HG03159 (cell line): ENCODE data around the gene IL15.
"Not testable (repeated sequence)": the region's sequence is repeated elsewhere in the genome, so short reads cannot be mapped to it uniquely, and the experiment has no call there.

Experiments used
- ATAC-seq: cut with Tn5 transposase; IDR thresholded peaks from one replicate; pipeline ENCODE4 v1.9.1; 2021; ENCODE audit warnings: mild to moderate bottlenecking, moderate library complexity; ENCODE audit not compliant: unreplicated experiment

IL15 gene

DNA sequence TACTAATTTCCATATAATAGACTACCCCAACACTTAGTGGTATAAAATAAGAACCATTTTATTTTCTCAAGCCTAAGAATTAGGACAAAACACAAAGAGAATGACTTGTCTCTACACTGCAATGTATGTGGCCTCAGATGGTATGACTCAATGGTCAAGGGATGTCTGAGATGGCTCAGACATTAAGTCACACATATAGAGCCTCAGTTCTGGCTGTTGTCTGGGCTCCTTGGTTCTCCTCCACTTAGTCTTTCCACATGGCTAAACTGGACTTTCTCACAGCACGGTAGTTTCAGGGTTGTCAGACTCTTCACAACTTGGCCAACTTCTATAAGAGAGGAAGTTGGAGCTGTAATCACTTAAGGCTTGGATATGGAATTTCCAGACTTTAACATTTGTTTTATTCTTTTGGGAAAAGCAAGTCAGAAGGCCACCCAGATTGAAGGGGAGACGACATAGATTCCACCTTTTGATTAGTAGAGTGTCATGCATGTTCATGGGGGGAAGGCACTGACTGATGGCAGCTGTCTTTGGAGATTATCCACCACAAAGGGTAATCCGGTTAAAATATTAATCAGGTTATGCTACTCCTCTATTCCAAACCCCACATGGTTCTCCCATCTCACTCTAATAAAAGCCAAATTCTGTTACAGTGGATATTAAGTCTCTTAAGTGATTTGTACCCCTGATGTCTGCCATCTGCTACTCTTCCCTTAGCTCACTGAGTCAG lies 9.4 kb downstream of the IL15 start:
- ATAC-seq, result no peak

DNA sequence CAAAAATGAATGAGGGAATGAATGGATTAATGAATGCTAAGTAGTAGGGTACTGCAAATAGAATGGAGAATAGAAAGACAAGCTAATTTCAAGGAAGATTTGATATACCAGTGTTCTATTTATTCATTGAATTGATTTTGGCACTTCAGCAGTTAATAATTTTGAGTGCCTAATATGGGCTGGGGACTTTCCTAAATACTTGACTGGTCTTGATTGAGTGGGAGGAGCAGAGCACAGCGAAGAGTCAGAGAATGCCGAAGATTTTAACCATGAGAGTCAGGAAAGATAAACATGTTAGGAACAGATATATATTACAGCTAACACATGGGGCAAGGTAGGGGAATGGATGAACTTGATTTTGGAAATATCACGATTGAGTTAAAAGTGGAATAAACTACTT lies 10.6 kb downstream of the IL15 start:
- ATAC-seq, result no peak

DNA sequence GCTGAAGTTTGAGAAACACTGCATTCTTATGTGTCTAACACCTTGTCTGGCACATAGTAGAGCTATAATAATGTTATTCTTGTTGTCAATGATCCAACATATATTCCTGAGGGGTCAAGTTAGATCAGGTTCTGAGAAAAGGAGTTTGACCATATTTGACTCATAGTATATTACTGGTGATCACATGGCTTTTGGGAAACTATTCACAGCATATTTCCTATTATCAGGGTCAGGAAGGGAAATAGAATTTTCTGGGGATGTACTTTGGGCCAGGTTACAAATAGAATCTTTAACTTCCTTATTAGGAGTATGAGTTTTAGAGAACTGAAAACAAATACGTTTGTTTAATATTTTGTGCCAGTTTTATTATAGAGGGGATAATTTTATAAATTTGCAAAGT lies 11.6 kb downstream of the IL15 start:
- ATAC-seq, result no peak

DNA sequence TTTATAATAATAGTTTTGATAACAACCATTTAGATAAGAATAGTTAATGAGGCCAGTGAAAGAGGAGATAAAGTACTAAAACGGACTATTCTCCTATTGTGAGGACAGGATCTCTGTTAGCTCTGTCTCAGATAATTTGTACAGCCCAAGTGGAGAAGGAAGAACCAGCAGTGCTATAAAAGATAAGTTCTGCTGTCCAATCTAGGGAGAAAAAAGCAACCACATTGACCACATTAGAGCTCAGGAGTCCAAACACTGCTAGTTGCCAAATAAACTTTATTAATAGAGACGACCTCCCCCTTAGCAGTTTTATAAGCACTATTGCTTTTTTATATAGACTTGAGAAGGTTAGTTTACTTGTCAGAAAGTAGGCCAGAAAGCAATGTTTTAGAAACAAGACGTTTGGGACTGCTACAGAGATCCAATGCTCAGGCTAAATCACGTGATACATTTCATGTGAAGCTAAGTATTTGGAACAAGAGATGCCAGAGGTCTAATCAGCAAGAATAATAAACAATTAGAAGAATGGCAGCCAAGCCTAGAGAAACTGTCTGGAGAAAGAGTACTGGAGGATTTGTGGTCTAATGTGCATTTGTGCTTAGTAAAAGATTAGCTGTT lies 15.9 kb downstream of the IL15 start:
- ATAC-seq, result no peak

DNA sequence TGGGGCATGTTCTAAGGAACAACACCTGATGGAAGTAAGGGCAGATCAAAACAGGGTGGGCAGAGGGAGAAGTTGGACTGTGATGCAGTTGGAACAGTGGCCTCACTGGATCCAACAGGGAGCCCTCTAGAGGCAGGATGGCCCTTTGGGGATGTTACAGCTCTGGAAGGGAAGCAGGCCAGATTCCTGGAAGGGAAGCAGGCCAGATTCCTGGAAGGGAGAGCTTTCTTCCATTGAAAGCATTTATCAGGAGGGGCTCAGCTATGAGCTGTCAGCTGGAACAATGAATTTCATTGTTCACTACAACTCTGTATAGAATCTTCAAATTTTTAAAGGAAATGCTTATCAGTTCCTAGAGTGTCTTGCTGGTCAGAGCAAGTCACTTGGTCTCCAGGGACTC lies 17.7 kb downstream of the IL15 start:
- ATAC-seq, result no peak

DNA sequence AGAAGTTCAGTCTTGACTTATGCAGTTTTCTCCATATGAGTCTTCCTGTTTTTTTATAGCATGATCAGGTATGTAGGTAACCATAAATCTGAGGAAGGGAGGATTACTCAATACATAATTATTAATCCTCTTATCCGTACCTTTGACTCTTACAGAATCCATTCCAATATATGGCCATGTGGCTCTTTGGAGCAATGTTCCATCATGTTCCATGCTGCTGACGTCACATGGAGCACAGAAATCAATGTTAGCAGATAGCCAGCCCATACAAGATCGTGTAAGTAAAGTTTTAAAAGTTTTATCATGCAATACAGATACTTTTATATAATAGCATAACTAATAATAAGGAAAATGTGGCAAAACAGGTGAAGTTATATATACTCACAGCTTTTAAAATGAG lies 19.6 kb downstream of the IL15 start:
- ATAC-seq, result no peak

DNA sequence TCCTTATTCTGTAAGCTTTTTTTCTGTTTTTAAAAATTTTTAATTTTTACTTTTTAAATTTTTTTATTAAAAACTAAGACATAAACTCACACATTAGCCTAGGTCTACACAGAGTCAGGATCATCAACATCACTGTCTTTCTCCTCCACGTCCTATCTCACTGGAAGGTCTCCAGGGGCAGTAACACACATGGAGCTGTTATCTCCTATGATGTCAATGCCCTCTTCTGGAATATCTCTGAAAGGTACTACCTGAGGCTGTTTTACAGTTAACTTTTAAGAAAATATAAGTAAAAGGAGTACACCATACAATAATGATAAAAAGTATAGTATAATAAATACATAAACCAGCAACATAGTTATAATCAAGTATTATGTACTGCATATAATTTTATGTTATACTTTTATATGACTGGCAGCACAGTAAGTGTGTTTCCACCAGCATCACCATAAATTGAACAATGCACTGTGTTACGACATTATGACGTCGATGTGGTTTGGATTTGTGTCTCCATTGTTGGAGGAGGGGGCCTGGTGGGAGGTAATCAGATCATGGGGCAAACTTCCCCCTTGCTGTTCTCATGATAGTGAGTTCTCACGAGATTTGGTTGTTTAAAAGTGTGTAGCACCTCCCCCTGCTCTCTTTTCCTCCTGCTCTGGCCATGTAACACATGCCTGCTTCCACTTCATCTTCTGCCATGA lies 21.3 kb downstream of the IL15 start:
- no peak for ATAC-seq

DNA sequence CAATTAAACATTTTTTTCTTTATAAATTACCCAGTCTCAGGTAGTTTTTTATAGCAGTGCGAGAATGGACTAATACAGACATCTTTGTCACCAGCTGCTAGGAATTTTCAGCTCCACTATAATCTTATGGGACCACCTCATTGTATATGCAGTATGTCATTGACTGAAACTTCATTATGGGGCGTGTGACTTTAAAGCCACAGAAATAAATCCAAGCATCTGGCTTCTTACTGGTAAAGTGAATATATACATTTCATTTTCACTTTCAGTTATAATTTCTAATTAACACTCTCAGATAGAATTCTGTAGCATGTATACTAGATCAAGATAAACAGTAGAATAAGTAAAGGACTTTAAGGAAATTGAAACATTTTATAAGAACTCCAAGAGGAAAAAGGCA lies 21.9 kb downstream of the IL15 start:
- ATAC-seq, result peak; percentile 72

DNA sequence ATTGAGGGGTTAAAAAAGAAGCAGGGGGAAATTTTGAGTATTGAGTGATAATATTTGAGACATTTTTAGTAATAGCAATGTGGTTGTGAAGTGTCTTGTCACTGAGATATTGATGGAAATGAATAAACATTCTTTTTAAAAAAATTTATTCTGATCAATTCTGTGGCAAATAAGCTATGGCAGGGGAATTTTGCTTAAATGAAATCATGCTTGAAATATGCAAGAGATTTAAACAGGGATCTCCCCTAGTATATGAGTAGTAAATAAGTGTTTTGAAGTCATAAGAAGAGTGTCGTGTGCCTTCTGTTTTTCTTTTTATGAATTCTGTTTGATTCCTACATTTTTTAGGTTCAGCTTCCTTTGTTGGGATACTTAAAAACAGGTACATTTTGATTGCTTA lies 23.2 kb downstream of the IL15 start:
- peak; percentile 33 for ATAC-seq

DNA sequence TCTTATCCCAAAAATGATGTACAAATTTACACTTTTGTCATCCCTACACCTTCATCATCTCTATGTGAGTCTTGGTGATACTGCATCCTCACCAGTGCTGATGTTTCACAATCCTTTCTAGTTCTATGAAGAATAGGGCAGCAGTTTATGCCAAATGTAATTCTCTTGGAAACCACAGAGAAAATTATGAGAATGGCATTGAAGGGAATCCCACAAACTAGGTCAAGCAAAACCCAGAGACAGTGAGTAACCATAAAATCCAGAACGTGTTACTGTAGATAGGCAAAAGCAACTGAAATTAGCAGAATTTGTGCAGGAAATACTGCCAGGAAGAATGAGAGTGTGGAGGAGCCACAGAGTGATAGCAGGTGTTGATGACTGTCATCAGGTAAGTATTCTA lies 24.5 kb downstream of the IL15 start:
- no peak for ATAC-seq

DNA sequence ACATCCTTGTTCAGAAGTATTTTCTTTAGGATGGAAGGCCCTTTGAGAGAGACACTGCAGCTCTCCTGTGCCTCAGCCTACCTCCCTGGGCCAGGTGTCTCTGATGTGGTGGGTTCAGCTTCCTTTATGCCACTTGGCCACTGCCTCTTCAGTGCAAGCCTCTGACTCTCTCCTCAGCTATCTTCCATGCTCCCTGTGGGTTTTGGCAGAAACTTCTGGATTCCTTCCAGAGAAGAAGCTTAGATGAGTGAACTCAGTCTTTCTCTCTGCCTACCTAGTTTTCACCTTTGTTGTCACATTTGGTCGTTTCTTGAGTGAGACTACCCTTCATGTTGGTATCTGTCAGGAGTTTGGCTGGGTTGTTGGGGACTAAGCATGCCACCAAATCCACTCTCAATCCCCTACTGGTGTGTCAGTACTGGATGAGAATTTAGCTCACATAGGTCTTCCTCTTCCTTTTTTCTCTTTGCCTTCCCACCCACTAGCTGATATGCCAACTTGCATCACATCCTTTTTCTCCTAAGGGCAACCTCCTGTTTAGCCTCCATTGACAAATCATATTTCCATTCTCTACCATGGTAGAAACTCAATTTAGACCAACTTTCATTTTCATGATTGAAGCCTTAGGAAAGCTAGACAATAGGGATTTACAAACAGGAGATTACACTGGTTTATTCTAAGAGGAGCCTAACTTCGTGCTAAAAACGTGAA lies 32.0 kb downstream of the IL15 start:
- no peak for ATAC-seq

DNA sequence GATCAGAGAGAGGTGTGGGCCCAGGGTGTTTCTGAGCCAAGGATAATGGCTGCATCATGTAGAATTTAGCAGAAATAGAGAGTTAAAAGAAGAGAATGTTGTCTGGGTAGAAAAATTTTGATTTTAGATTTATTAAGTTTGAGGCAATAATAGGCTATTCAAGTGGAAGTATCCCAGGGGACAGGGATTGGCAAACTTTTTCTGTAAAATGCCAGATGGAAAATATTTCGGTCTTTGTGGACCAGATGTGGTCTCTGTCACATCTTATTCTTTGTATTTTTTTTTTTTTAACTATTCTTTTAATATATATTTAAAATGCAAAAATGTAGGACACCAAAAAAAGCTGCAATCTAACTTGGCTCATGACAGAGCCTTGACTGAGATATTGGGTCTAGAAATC lies 33.1 kb downstream of the IL15 start:
- ATAC-seq, result no peak

DNA sequence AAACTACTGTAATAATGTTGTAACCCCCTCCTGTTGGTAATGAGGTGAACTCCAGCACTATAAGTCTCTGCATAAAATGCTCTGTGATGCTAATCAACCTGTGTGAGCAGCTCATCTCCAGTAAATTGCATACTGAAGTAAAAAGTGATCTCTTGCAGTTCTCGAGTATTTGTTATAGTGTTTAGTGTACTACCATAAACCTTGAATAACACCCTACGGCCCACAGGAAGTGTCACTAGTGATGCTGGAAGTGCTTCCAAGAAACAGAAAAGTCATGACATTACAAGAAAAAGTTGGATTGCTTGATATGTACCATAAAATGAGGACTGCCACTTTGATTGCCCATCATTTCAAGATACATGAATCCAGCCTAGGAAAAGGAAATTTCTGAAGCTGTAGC lies 39.0 kb downstream of the IL15 start:
- ATAC-seq, result no peak

DNA sequence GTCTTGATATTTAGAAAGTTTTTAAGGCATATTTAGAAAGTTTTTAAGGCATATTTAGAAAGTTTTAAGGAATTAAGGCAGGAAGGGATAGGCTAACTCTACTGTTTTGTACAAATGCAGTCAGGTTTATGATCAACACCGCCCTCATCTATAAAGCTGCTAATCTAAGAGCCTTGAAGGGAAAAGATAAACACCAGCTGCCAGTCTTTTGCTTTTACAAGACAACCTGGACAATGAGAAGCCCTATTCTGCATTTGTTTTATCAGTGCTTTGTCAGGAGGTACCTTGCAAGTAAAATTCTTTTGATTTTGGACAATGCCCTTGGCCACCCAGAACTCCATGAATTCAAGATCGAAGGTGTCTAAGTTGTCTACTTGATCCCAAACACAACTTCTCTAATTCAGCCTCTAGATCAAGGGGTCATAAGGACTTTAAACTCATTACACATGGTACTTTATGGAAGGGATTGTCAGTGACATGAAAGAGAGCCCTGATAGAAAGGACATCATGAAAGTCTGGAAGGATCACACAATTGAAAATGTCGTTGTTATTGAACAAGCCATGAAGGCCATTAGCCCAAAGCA lies 39.8 kb downstream of the IL15 start:
- no peak for ATAC-seq

DNA sequence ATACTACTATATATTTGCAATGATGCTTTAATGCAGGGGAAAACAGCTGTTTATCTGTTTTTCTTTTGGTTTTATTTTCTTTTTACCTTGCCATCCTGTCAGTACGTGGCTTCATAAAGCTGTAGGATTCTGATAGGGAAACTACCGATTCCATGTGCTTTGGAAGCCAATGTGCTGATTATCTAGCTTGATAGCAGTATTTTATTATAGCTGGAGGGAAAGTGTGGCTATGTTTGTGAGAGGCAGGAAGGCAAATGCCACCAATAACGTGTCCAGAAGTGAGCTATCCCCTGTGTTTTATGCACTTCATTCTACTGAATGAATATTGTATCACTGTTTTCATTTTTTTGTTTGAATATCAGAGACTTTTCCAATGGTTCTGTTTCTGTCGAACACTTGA lies 43.7 kb downstream of the IL15 start:
- ATAC-seq, result no peak

DNA sequence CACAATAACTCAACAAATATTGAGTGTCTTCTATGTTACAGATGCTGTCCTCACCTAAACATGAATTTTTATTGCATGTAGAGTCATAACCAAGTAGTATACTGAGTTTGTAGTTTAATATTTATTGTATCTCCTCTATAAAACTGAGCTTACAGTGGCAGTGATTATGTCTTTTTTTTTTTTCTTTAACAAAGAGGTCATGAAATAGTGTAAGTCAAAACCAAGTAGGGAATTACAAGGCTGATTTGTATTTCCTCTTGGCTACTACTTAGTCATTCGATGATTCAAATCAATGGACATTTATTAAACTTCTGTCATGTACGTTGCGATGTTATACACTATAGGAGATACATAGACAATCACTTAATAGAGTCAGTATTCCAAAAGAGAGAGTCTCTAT lies 48.4 kb downstream of the IL15 start:
- ATAC-seq, result no peak

DNA sequence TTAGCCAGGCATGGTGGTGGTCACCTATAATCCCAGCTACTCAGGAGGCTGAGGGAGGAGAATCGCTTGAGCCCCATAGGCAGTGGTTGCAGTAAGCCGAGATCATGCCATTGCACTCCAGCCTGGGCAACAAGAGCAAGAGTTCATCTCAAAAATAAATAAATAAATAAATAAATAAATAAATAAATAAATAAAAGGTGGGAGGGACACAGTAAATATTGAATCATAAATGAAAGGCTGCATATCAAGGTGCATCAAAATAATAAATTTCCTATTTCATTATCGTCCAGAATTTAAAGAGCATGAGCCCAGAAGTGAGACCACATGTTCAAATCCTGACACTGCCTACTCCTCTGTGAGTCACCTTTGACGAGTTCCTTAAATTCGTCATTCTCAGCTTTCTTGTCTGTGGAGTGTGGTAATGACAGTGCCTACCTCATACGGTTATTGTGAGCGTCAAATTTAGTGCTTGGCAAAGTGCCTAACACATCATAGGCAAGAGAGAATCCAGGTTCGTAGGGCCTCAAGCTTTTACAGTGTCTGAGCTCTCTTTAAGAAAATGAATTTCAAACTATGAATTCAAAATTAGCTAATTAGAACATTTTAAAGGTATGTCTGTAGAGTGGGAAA lies 49.9 kb downstream of the IL15 start:
- ATAC-seq, result no peak

DNA sequence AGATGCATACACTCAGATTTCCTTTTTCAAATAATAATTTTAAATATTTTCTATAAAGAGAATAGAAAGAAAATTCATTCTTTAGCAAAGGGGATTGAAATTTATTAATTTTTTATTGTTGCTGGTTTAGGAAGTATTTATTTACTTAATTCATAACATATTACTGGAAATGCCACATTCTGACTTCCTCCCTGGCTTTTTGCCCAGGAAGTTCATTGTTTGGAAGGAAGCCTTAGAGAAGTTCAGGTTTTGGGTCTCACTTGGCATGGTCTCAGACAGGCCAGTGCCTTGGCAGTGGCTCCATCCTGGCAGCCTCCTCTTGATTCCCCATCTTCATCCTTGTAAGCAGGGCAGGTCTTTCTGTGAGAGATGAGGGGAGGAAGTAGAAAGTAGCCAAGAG lies 50.5 kb downstream of the IL15 start:
- no peak for ATAC-seq

DNA sequence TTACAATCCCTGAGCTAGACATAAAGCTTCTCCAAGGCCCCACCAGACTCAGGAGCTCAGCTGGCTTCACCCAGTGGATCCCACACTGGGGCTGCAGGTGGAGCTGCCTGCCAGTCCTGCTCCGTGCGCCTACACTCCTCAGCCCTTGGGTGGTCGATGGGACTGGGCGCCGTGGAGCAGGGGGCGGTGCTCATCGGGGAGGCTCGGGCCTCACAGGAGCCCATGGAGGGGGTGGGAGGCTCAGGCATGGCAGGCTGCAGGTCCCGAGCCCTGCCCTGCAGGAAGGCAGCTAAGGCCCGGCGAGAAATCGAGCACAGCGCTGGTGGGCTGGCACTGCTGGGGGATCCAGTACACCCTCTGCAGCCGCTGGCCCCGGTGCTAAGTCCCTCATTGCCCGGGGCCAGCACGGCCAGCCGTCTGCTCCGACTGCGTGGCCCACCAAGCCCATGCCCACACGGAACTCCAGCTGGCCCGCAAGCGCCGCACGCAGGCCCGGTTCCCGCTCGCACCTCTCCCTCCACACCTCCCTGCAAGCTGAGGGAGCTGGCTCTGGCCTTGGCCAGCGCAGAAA lies 53.4 kb downstream of the IL15 start:
- not testable (repeated sequence) for ATAC-seq

DNA sequence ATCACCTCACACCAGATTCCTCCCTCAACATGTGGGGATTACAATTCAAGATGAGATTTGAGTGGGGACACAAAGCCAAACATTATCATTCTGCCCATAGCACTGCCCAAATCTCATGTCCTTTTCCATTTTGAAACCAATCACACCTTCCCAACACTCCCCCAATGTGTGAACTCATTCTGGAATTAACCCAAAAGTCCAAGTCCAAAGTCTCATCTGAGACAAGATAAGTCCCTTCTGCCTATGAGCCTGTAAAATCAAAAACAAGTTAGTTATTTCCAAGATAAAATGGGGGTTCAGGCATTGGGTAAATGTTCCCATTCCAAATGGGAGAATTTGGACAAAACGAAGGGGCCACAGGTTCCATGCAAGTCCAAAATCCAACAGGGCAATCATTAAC lies 54.9 kb downstream of the IL15 start:
- not testable (repeated sequence) for ATAC-seq

DNA sequence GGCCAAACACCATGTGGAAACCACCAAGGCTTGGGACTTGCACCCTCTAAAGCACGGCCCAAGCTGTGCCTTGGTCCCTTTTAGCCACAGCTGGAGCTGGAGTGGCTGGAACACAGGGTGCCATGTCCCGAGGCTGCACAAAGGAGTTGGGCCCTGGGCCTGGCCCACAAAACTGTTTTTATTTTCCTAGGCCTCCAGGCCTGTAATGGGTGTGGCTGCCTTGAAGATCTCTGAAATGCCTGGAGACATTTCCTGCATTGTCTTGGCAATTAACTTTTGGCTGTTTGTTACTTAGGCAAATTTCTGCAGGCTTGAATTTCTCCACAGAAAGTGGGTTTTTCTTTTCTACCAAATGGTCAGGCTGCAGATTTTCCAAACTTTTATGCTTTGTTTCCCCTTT lies 55.7 kb downstream of the IL15 start:
- ATAC-seq, result no peak
